ENCODE data around the gene SLC39A12.

DNA sequence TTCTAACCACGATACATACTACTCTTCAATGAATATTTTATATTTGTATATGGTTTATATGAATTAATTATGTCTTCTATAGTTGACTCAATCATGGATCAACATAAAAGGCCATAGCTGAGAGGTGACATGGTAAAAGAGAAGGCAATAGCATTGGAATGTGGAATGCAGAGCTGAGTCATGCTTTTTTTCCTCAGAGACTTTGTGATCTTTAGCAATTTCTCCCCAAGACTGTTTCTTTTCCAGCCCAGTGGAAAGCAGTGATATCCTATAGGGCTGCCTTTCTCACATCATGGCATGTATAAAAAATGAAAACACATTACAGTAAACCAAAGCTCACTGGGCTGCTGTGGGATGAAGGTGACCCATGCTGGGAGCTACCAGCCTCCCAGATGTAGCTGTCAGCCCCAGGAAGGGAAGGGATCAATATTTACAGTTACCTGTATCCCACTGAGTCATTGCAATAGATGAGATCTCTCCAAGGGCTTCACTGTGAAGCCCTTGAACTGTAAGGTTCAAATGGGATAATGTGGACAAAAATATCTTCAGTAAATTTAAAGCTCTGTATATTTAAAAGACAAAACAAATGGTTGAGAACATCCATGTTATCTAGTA lies 30.2 kb downstream of the SLC39A12 start:
- TF ChIP-seq EZH2 (IDR thresholded peaks at IDR 0.05; ENCODE audit: borderline replicate concordance, control insufficient read depth, low read depth, low read length): no peak
- TF ChIP-seq, protein P1, sequence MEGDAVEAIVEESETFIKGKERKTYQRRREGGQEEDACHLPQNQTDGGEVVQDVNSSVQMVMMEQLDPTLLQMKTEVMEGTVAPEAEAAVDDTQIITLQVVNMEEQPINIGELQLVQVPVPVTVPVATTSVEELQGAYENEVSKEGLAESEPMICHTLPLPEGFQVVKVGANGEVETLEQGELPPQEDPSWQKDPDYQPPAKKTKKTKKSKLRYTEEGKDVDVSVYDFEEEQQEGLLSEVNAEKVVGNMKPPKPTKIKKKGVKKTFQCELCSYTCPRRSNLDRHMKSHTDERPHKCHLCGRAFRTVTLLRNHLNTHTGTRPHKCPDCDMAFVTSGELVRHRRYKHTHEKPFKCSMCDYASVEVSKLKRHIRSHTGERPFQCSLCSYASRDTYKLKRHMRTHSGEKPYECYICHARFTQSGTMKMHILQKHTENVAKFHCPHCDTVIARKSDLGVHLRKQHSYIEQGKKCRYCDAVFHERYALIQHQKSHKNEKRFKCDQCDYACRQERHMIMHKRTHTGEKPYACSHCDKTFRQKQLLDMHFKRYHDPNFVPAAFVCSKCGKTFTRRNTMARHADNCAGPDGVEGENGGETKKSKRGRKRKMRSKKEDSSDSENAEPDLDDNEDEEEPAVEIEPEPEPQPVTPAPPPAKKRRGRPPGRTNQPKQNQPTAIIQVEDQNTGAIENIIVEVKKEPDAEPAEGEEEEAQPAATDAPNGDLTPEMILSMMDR (IDR thresholded peaks at IDR 0.05 in 2 of 3, conservative IDR thresholded peaks at IDR 0.05 in 1 of 3; ENCODE audit: control insufficient read depth in 2 of 3, extremely low read depth in 1 of 3, insufficient read depth in 1 of 3, low read depth in 3 of 3, low read length in 3 of 3): no peak
- no peak for TF ChIP-seq POLR2AphosphoS2 (IDR thresholded peaks at IDR 0.05; ENCODE audit: low read depth, low read length)
- no peak for TF ChIP-seq SIN3A (IDR thresholded peaks at IDR 0.05; ENCODE audit: low read depth, low read length)
- TF ChIP-seq EP300 (IDR thresholded peaks at IDR 0.05; ENCODE audit: borderline replicate concordance in 1 of 2, control insufficient read depth in 1 of 2, low read depth in 2 of 2, low read length in 2 of 2): no peak
- no peak for TF ChIP-seq POLR2A (IDR thresholded peaks at IDR 0.05; ENCODE audit: low read depth, low read length)
- TF ChIP-seq SUPT20H (IDR thresholded peaks at IDR 0.05; ENCODE audit: borderline replicate concordance, control insufficient read depth, low read depth, low read length): no peak
- TF ChIP-seq, protein P2, sequence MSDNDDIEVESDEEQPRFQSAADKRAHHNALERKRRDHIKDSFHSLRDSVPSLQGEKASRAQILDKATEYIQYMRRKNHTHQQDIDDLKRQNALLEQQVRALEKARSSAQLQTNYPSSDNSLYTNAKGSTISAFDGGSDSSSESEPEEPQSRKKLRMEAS (IDR thresholded peaks at IDR 0.05; ENCODE audit: low read depth, low read length): no peak
- no peak for TF ChIP-seq CHD2 (IDR thresholded peaks at IDR 0.05; ENCODE audit: borderline replicate concordance, low read depth, low read length)
- TF ChIP-seq JUND (IDR thresholded peaks at IDR 0.05; ENCODE audit: low read depth, low read length): no peak
- TF ChIP-seq, protein P3, sequence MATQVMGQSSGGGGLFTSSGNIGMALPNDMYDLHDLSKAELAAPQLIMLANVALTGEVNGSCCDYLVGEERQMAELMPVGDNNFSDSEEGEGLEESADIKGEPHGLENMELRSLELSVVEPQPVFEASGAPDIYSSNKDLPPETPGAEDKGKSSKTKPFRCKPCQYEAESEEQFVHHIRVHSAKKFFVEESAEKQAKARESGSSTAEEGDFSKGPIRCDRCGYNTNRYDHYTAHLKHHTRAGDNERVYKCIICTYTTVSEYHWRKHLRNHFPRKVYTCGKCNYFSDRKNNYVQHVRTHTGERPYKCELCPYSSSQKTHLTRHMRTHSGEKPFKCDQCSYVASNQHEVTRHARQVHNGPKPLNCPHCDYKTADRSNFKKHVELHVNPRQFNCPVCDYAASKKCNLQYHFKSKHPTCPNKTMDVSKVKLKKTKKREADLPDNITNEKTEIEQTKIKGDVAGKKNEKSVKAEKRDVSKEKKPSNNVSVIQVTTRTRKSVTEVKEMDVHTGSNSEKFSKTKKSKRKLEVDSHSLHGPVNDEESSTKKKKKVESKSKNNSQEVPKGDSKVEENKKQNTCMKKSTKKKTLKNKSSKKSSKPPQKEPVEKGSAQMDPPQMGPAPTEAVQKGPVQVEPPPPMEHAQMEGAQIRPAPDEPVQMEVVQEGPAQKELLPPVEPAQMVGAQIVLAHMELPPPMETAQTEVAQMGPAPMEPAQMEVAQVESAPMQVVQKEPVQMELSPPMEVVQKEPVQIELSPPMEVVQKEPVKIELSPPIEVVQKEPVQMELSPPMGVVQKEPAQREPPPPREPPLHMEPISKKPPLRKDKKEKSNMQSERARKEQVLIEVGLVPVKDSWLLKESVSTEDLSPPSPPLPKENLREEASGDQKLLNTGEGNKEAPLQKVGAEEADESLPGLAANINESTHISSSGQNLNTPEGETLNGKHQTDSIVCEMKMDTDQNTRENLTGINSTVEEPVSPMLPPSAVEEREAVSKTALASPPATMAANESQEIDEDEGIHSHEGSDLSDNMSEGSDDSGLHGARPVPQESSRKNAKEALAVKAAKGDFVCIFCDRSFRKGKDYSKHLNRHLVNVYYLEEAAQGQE (IDR thresholded peaks at IDR 0.05; ENCODE audit: low read depth, low read length): no peak
- TF ChIP-seq RCOR1 (conservative IDR thresholded peaks at IDR 0.05; ENCODE audit: low read depth, low read length): no peak
